Stimulated activated CD4-positive, alpha-beta T cell treated with anti-CD3 and anti-CD28 coated beads, TNF-alpha, amount 100 ng/mL, for 4 hours (primary cell): ENCODE data around the gene LMOD1.
"Not testable (repeated sequence)": the region's sequence is repeated elsewhere in the genome, so short reads cannot be mapped to it uniquely, and the experiment has no call there.

ENCODE experiments used
- DNase-seq, 3 experiments: peaks; one replicate each; pipeline ENCODE4 v3.0.0-alpha.2; 2020; ENCODE audit warnings: low read depth in 3 of 3

Gene LMOD1

GRCh38 chr1:201947697-201948008 is 1.3 kb upstream of the LMOD1 start:
- no peak for DNase-seq

DNA sequence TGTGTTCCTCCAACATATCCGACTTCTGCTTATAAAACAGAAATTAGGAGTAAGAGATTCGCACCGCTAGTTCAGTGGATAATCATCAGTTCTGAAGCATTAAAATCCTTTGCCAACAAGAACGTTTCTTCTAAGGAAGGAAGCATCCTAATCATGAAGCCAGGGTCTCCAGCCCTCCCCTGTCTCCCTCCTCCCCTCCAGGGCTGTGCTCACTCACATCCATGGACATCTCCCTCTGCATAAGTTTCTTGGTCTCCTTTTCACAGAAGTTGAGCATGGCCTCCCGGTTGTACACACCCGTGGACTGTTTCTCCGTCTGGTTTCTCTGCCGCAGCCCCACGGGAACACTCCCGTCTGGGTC is 505 bp downstream of the LMOD1 start:
- DNase-seq, result no peak

- DNase-seq, result no peak
These were observed 1.2 kb downstream of the LMOD1 start for GRCh38 chr1:201945157-201945556.

GRCh38 chr1:201944639-201945038 is 1.7 kb downstream of the LMOD1 start:
- no peak for DNase-seq

GRCh38 chr1:201944002-201944401 is 2.3 kb downstream of the LMOD1 start:
- no peak for DNase-seq

DNA sequence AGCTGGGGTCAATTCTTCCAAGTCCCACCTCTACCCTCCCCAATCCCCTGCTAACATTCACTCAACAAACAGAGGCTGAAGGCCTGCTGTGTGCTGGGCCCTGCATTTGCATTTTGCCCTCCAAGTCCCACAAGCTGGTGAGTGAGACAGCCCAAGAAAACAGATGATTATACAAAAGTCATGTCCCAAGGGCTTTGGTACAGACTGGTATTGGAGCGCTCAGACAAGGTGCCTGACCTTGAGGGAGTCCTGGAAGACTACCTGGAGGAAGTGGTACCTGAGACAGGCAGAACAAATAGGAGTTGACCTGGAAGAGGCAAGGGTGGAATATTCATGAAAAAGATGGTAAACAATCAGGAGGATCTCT is 4.2 kb downstream of the LMOD1 start:
- DNase-seq, result no peak

GRCh38 chr1:201941420-201942128 is 4.8 kb downstream of the LMOD1 start:
- no peak for DNase-seq

GRCh38 chr1:201940316-201940715 is 6.0 kb downstream of the LMOD1 start:
- DNase-seq, result not testable (repeated sequence)

GRCh38 chr1:201939574-201939973 is 6.8 kb downstream of the LMOD1 start:
- no peak for DNase-seq

DNA sequence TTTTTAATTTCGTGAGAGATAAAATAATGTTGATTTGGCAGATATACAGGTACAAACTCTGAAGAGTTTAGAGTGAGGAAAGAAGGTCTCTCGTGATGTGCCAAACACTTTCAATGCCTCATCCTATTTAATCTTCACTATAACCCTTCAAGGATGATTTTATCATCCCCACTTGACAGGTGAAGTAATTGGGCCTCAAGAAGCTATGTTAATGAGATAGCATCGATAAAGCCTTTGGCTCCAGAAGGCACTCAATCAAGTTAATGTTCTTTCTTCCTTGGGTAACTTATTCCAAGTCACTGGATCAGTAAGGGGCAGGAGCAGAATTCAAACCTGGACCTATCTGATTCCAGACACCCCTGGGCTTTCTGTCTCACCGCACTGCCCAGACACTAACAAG is 7.2 kb downstream of the LMOD1 start:
- no peak for DNase-seq

DNA sequence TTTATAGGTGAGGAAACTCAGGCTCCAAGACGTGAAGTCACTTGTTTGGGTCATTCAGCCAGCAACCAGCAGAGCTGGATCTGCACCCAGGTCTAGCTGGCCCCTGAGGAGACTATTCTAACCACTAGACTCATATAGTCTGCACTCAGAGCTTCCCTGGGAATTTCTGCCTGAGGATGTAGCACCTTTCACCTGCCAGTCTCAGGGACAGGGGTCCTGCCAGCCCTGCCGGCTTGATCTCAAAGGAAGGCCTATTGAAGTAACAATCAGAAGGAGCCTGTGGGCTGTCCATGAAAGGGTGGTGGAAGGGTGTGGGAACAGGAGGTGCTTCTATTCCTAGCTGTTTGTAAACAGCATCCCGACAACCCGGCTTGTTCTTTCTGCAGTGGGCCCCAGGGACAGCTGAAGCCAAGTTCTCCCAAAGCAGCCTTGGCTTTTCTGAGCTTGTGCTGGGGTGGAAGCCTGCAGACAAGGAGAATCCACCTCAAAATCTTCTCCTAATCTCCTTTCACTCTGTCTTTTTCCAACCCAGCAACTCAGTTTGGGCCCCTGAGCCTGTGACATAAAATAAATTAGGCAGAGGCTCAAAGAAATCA is 7.8 kb downstream of the LMOD1 start:
- DNase-seq, result no peak

- DNase-seq, result no peak
These were observed 8.6 kb downstream of the LMOD1 start for GRCh38 chr1:201937624-201938213.

DNA sequence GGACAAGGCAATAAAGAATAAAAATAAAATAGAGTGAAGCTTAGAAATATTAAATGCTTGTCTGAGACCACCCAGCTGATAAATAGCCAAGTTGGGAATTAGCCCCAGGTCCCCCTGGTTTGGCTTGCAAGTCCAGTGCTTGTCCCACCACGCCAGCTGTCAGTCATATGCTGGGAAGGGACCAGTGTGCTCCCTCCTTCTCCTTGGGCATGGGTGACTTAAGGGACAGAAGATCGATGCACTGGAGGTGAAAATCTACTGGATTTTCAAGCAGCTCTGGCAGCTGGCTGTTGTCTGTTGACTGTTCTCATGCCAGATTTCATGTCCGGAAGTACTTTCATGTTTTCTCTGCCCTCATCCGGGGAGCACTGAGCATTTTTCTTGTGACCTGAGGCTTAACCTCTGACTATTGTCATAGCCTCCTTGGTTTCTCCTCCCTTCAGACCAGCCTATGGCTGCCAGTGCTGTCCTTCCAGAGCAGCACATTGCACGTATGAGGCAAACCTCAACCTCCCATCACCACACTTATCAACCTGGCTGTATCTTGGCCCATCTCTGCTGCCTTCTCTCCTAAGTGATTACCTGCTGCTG is 12.4 kb downstream of the LMOD1 start:
- no peak for DNase-seq

GRCh38 chr1:201930803-201931202 is 15.5 kb downstream of the LMOD1 start:
- DNase-seq, result no peak

- DNase-seq, result no peak
These were observed 16.2 kb downstream of the LMOD1 start for GRCh38 chr1:201930137-201930536.

DNA sequence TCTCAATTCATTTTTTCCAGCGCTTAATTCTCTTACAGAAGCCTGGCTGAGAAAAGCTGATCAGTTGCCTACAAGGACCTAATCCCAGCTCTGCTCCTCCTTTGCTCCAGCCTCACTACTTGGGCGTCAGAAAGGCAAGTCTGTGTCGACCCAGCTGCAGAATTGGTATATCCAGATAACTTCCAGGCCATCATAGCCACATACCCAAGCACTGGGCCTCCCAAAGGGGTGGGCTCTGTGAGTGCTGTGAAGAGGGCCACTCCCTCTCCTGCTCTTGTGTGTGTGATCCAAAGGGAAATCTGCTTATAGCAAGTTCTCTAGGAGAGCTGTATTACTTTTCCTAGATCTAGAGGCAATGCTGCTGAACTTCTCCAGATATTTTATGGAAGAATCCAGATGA is 18.1 kb downstream of the LMOD1 start:
- DNase-seq, result no peak

DNA sequence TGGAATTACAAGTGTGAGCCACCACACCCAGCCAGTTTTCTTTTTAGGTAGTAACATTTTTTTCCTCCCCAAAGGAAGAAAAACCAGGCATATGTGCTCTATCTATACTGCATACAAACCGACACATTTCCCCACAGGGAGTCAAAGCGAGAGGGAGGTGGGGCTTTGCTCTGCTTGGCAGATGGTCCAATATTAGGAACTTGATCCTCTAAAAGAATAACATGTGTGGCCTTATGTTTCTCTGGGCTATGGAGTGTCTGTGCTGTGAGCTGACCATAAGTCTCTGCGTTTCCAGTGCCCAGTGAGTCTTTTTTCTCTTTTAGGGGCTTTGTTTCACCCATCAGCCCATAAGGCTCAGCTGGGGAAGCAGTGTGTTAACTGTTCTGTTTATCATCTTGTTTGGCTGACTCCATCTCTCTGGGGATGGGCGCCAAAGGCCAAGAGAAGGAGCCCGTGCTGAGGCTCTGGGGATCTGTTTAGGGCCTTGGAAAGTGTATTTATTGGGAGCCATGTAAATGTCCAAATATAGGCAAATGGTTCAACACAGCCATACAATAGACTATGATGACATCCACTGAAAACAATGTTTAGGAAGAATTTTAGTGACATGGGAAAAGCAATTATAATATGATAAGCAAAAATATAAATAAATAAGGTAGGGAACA is 20.2 kb downstream of the LMOD1 start:
- DNase-seq, result no peak

GRCh38 chr1:201925301-201925567 is 21.1 kb downstream of the LMOD1 start:
- no peak for DNase-seq

DNA sequence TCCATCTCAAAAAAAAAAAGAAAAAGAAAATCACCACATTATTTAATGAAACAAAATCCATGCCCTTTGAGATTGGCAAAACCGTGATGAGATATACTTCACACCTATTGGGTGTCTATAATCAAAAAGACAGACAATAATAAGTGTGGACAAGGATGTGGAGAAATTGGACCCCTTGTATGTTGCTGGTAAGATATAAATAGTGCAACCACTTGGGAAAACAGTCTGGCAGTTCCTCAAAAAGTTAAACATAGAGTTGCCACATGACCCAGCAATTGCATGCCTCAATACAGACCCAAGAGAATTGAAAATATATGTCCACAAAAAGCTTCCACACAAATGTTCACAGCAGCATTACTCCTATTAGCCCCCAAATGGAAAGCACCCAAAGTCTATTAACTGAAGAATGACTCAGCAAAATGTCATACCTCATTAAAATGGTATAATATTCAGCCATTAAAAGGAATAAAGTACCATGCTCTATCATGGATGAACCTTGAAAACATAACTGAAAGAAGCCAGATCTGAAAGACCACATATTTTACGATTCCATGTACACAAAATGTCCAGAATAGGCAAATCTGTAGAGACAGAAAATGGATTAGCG is 24.3 kb downstream of the LMOD1 start:
- no peak for DNase-seq

DNA sequence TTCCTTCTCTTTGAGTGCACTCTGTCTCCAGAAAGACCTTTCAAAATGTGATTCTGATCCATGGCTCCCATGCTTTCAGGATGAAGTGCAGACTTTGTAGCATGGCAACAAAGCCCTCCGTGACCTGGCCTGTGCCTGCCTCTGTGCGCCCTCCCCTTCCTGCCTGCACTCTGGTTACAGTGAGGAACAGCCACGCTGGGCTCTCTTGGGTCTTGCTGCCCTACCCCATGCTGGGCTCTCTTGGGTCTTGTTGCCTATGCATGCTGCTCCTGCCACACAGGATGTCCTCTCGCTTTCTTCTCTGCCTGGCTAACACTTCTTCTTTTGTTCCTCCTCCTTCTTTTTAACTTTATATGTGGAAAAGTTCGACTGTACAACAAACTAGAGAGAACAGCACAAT is 28.0 kb downstream of the LMOD1 start:
- no peak for DNase-seq

GRCh38 chr1:201917362-201918033 is 28.9 kb downstream of the LMOD1 start:
- DNase-seq, result no peak

GRCh38 chr1:201916649-201917249 is 29.6 kb downstream of the LMOD1 start:
- DNase-seq, result no peak
